HG02623 (cell line): Measurements from ENCODE around the gene ZFP36L1.

ENCODE experiments used
- ATAC-seq: cut with Tn5 transposase; IDR thresholded peaks from one replicate; pipeline ENCODE4 v1.9.1; 2021; ENCODE audit warnings: moderate library complexity; ENCODE audit not compliant: unreplicated experiment

ZFP36L1 gene

DNA sequence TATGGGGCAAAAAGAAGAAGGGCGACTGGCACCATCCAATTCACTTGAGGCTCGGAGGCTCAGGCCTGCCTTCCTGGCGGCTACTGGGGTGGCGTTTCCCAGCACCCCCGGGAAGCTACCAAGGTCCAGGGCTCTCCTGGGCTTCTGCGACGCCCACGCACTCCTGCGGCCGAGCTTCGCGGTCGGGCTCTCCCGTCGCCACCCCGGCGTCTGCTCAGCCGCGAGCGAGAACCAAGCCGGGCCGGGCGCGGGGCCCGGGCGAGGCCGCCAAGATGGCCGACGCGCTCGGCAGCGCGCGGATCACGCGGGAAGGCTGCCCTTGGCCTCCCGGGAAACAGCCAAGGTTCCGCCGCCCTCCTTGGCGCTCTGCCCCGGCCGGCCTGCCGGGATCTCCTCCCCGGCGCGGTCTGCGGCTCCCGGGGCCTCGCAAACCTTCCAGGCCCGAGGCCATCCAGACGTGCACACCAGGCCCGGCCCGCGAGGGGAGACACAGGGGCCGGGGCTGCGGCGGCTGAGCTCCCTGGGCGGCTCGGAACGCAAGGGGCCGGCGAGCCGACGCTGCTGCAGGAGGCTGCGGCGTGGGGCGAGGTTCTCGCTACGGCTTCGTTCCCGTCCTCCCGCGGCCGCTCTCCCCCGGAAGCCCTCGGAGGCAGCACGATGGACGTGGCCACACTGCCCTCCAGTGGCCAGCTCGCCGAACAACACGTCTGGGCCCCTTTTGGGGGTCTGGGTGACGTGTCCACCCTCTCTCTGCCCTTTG lies 23.5 kb upstream of the ZFP36L1 start:
- peak; percentile 42 for ATAC-seq

DNA sequence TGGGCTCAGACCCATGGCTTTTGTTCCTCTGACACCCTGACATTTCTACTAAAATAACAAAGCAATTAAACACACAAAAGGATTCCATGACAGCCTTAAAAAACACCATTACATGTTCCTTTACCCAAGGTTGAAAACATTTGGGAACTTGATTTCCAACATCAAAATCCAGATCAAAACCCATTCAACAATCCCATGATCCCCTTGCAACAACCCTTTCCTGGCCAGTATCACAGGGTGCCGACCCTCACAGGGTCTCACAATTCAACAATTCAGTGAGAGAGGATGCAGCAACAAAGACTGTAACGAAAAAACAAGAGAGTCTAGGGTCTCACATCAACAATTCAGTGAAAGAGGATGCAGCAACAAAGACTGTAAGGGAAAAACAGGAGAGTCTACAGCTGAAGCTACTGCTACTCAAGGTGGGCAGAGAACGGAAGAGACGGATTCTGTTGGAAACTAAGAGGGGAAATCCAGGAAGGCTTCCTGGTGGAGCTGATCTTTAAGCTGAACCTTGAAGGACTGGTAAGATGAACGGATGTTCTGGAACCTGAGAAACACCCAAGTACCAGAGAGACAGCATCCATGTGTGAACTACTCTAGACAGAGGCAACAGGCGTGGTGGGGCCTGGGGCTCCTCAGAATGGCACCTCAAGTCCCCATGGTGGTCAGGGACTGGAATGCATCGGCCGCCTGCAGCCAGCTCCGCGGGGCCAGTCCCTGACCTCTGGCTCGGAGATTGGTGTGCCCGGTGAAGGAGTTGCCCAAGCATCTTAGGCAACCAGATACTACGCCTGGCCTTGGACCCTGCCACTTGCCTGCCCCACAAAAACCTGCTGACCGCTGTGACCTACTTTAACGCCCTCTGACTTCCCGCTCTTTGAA lies 22.7 kb upstream of the ZFP36L1 start:
- peak; percentile 5 for ATAC-seq

DNA sequence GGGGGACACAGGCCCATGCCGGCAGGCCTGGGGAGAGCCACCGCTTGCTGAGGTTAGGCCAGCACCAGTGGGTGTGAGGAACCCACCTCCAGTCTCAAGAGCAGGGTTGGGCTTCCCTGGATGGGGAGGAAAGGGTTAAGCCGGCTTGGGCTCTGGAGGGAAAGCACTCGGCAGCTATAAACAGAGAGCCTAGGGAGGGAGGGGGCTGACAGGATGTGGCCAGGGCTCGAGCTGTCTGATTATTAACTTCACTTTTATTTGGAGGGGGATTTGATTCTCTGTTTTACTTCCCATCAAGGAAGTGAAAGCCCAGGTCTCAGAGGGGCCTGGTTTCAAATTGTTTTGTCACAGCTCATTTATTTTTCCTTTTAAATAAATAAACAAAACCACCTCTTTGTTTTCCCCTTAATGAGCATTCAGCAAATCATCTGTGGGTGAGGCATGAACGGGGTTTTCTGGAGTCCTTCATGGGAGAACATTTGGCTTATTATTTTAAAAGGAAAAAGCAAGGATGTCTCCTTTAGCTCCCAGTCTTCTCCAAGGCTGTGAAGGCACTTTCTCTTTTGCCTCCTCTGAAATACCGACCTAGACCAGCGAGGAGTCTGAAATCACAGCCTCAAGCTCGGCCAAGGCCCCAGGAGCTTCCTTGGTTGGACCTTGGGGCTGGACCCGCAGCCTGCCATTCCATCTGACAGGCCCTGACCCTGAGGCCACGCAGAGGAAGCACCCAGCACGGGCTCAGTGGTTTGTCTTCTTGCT lies 21.9 kb upstream of the ZFP36L1 start:
- ATAC-seq: no peak

DNA sequence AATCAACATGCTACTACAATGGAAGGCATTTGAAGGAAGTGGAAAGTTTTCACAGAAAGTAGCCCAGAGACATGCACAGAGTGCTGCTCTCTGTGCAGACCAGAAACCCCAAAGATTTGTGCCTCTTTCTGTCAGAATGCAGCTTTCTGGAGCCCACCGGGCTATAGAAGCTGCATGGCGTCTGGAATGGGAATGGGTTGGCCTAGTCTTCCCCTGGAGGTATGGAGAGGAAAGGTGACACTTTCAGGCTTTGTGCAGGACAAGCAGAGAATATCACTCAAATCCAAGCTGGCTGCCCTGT lies 21.3 kb upstream of the ZFP36L1 start:
- no peak for ATAC-seq

DNA sequence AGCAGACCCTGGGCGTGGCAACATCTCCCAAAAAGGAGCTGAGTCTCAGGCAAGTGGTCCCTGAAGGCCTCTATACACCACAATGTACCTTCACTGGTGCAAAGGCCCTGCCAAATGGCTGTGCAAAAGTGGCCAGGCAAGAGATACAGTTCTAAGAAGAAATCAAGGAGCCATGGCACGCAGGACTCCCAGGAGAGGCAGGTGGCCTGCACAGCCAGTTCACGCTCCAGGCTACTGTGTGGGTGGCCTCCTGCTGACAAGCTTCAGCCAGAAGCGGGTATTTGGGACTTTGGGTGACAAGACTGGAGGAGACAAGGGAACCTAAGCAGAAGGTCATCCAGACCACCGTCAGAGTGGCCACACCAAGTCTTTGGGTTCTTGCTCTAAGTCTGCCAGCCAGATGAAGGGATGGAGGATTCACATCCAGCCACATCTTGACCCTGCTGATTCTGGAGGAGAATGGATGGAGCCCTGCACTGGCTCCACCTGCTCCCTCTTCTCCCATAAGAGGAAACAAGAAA lies 20.5 kb upstream of the ZFP36L1 start:
- ATAC-seq: no peak

DNA sequence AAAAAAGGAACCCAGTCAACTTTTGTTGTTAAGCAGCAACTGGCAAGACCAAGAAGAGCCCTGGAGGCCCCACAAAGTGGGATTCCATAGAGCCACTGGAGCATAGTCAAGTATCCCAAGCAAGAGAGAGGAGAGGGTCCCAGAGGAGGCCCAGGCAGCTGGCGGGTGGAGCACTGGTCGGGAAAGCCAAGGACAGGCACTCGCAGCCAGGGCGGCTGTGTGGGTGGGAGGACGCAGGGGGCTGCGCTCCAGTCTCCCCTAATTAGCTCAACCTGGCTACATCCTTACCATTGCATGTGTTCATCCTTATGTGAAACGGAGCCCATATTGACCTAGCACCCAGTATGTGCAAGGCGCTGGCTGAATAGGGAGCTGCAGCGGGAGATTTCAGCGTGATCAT lies 18.3 kb upstream of the ZFP36L1 start:
- no peak for ATAC-seq

DNA sequence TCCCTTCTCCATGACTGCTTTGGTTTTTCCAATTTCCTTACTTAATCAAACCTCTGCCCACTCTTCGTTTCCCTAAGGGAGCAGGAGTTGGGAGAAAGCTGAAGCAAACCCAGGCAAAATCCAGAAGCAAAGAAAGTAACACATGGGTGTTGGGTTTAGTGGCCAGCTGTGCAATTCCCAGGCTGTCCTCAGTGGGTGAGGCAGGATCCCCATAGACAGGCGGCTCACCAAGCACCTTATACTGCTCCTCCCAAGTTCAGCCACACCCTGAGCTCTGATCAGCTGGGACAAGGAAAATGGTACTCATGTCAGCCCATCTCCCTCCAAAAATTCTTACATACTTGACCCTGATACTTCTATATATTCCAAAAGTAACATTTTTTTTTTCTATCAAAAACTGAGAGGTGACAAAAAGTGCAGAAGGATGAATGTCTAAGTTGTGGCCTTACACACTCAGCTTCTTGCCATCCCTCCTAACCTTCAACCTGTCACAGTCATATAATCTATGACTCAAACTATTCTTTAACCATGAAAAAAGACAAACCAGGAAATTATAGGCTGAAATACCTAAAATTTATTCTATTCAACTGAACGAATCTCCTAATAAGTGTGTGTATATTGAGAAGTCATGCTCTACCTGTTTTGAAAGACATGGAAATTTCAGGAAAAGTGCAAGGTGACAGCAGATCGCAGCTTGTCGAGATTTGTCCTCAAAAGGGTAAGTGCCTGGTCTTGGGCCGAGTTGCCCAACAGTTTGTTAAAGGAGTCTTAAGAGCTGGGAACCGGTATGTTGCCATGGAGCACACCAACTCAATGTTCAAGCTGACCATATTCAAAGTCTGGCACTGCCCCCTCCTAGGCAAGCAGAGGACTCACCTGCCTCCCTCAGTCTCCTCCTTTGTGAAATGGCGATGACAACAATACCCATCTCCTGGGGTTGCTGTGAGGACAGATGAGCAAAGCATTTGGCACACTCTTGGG lies 17.6 kb upstream of the ZFP36L1 start:
- no peak for ATAC-seq

DNA sequence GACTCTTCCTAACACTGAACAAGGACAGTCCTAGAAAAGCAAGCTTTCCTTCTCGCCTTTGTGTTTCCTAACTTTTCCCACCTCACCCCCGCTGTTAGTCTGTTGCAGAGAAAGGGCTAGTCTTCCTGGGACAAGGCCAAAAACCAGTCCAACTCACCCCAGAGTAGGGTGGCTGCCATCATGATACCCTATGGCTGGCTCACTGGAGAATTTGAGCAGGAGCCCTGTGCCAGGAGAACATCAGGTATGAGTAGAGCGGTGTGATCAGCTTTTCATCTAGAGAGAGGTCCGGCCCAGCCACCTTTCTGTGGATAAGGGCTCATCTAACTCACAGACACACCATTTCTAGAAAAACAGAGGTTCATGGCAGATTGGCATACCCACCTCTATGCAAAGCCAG lies 16.7 kb upstream of the ZFP36L1 start:
- ATAC-seq: no peak

DNA sequence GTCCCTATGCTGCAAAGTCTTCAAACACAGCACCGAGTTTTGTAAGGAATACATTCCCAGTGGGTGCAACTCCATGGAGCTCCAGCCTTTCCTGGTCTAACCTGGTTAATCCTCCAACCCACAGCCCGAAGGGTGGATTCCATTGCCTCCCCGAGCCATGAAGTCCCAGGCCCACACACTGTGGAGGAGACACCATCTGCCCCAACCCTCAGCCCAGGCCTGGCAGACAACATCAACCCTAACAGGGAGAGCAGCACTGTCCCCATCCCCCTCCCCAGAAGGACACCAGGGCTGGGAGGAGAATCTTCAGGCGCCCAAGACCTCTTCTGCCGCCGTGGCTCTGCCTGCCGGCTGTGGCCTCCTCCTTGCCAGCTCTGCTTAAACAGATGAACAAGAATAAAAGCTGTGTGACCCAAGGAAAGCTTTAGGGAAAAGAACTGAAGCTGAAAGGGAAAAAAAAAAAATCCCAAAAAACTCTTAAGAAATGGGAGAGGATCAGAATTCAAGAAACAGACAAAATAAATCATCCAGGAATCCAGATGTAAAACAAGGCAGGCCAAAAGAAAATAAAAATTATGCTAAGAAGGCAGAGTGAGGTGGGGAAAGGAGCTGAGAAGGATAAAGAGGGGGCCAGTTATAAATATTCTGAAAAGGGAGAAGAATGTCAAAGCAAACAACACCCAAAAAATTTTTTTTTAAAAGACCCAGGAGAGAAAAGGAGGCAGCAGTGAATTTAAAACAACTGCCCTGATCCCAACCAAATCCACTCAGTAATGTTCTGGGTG lies 16.0 kb upstream of the ZFP36L1 start:
- no peak for ATAC-seq

DNA sequence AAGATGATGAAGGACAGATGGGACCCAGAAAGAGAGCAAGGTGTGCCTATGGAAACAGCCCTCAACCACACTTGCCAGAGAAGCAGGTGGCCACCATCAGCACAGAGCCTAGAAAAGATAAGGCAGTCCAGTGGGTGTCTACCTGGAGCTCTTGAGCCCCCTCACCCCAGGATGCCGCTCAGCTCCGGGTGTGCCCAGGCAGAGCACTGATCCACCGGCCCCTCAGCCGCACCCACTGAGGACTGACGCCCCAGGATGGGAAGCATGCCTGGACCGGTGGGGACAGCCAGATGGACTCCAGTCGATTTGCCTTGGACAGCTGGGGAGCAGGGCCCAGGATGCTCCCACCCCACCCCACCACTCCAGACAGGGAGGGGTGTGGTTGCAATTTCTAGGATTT lies 15.1 kb upstream of the ZFP36L1 start:
- ATAC-seq: no peak

DNA sequence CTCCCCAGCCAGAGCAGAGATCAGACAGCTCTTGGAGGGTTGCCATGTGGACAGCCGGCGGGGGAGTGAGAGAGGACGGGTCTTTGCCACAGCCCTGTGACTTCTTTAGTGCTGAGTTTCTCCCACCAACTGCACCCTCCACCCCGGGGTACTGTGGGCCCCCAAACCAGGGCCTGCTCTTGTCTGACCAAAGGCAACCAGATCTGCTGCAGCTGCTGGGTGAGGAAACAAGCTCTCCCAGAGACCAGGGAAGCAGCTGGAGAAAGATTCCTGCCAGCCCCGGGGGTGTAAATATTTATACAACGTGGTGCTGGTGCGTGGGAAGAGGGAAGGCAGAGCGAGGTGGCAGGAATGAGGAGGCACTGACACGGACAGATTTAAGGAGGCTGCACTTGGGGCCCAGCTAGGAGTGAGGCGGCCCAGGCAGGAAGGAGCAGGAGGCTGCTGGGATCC lies 14.3 kb upstream of the ZFP36L1 start:
- ATAC-seq: no peak

DNA sequence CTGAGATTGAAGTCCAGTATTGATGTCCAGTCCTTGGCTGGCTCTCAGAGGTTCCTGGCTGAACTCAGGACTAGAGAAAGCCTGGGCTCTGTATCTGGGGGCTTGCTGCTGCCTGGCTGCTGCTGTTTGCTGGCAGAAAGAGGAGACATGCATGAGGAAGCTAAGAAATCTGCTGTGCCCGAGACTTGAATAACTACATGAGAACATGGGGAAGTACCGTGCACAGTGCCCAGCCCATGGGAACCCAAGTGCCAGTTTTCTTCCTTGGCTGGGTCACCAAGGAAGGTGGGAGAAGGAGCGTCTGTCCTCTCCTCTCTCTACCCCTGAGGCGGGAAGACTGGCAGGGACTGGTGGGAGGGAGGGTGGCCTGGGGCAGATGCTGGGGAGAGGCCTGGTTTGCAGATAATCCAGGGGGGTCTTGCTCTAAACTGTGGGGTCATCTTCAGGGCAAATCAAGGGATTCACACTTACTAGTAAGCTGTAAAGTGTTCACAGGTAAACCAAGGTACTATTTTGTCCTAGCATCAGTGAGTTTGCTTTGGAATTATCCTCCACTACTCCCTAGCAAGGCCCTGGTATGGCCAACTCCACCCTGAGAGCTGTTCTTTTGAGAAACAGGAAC lies 13.8 kb upstream of the ZFP36L1 start:
- ATAC-seq: no peak

DNA sequence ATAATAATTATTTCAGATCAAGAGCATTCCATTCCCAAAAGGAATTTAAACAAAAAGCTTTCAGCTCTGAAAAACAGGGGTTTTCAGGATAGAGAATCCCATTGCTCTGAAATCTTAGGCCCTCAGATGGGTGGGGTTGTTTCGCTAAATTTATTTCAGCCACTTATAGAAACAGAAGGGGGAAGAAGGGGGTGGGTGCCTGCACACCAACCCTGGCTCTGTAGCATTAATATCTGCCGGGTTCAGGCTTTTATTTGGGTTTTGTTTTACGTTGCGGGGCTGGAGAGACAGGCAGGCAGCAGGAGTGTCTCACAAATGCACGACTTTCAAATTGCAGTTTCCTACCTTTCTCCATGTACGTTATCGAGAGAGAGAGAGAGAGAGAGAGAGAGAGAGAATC lies 12.5 kb upstream of the ZFP36L1 start:
- no peak for ATAC-seq

DNA sequence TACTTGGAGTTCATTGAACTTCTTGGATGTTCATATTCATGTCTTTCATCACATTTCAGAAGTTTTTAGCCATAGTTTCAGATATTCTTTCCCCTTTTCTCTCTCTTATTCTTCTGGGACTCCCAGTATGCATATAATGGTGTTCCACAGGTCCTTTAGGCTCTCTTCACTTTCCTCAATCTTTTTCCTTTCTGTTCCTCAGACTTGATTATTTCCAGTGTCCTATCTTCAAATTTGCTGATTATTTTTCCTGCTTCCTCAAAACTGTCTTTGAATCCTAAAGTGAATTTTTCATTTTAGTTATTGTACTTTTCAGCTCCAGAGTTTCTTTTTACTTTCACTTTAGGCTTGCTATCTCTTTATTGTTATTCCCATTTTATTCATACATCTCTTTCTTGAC lies 8.8 kb upstream of the ZFP36L1 start:
- no peak for ATAC-seq

DNA sequence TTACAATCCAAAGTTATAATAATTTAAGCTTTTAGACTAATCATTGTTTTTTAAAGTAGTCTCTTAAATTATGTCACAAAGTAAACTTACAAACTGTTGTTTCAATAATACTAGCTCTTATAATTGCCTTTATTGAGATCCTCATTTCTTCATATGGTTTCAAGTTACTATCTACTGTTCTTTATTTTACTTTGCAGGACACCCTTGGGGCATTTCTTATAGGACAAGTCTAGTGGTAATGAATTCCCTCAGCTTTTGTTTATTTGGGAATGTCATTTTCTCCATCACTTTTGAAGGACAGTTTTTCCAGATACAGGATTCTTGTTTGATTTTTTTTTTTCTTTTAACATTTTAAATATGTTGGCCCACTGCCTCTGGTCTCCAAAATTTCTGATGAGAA lies 8.1 kb upstream of the ZFP36L1 start:
- no peak for ATAC-seq

DNA sequence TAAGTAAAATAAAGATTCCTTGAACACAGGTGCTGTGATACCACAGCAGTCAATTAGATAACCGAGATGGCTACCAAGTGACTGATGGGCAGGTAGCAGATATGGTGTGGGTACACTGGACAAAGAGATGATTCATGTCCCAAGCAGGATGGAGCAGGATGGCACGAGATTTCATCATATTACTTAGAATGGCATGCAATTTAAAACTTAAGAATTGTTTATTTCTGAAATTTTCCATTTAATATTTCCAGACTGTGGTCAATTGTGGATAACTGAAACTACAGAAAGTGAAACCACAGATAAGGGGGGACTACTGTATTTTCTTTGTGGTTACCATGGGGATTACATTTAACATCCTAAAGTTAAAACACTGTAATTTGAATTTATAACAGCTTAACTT lies 7.5 kb upstream of the ZFP36L1 start:
- no peak for ATAC-seq

DNA sequence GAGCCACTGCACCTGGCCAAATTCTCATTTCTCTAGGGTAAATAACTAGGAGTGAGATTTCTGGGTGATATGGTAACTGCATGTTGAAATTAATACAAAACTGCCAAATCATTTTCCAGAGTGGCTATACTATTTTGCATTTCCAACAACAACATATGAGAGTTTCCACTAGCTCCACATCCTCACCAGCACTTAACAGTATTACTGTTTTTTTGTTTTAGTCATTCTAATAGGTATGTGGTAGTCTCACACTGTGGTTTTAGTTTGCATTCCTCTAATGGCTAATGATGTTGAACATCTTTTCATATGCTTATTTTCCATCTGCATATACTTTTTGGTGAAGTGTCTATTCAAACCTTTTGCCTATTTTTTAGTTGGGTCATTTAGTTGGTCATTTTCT lies 5.8 kb upstream of the ZFP36L1 start:
- ATAC-seq: no peak

DNA sequence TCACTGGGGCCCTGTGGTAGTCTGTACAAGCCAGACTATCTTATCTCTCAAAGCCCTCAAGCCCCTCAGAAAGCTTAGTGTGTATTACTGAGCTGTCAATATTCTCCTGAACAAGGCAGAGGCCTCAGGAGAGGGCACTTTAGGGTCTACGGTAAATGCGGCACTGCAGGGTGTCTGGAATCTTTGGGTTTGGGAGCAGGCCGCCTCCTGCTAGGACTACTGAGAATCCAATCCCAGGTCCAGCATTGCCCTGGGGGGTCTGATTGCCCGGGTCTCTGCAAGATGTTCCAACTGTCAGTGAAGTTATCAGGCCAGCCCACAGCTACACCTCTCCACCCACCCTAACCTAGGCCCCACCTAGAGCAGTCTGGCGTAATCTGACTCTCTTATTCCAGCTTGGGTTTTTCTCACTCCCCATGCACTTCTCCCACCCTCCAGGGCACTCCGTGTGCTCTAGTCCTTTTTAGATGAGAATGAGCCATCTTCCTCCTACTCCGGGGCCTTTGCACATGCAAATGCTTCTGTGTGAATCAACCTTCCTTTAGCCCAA lies 4.3 kb upstream of the ZFP36L1 start:
- no peak for ATAC-seq
